ENCODE data around the gene DHX35.
A peak's percentile ranks its signal among the peaks of the same experiment; 100 is the strongest.
"Not testable (repeated sequence)": the region's sequence is repeated elsewhere in the genome, so short reads cannot be mapped to it uniquely, and the experiment has no call there.

Gene DHX35

DNA sequence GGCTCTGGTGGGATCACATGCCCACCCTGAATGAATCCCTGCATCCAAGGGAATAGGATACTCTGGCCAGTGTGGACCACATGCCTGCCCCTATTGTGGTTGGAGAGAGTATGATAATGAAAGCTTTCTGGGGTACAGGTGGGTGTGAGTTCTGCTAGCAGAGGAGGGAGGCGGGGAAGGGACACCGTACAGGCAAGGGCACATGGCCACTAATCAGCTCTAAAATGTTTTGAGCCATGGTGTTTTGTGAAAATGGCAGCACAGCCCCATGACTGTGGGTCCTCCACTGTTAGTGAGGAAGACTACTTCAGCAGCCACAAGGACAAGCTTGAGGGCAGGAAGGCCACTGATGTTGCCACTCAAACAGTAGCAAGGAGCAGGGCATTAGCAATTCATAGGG, 11.9 kb upstream of the DHX35 start:
- TF ChIP-seq JUND (IDR thresholded peaks at IDR 0.05; ENCODE audit: low read depth) = no peak
- DNase-seq (ENCODE audit: low read depth in 1 of 2, low spot score in 1 of 2) = no peak
- in situ Hi-C loops (cut with HindIII; ENCODE audit: low pct_unique_long_range_greater_than_20kb, low sequenced_read_pairs) = no loop called here

DNA sequence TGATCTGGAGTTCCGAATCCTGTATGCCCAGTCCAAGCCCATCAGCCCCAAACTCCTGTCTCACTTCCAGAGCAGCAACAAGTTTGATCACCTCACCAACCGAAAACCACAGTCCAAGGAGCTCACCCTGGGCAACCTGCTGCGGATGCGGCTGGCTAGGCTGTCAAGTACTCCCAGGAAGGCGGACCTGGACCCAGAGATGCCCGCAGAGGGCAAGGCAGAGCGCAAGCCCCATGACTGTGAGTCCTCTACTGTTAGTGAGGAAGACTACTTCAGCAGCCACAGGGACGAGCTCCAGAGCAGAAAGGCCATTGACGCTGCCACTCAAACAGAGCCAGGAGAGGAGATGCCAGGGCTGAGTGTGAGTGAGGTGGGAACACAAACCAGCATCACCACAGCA, 10.5 kb upstream of the DHX35 start:
- in situ Hi-C loops (cut with HindIII; ENCODE audit: low pct_unique_long_range_greater_than_20kb, low sequenced_read_pairs) = no loop called here
- no peak for DNase-seq (ENCODE audit: low read depth in 1 of 2, low spot score in 1 of 2)
- TF ChIP-seq JUND (IDR thresholded peaks at IDR 0.05; ENCODE audit: low read depth) = no peak

GRCh38 chr20:38952153-38952552, 10.0 kb upstream of the DHX35 start:
- TF ChIP-seq JUND (IDR thresholded peaks at IDR 0.05; ENCODE audit: low read depth) = no peak
- no peak for DNase-seq (ENCODE audit: low read depth in 1 of 2, low spot score in 1 of 2)
- in situ Hi-C loops (cut with HindIII; ENCODE audit: low pct_unique_long_range_greater_than_20kb, low sequenced_read_pairs) = no loop called here

DNA sequence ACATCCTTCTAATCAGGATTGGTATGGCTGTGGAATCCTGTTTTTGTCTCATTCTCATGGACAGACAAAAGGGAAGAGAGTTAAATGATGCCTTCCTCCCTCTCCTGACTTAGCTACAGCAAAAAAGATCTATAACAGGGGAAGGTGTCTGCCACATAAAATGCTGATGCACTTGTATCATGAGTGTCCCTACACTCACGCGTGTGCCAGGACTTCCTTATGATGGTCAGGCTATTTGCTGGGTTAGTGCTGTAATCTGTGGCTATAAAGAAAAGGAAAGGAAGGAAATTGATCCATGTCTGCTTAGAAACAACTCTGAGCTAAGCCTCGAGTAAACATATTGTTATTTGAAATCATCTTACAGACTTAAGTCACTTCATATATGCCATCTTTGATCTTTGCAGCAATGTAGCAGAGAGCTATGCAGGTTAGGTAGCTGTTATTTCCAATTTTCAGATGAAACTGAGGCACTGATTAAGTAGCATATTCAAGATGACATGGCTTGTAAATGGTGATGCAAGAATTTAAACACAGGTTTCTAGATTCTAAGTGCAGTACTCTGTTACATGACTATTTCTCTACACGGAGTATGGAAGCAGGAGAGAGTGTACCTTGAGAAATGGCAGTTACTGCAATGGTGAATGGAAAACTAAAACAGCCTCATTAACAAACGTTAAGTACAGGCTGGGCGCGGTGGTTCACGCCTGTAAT, 8.4 kb upstream of the DHX35 start:
- no peak for DNase-seq (ENCODE audit: low read depth in 1 of 2, low spot score in 1 of 2)
- in situ Hi-C loops (cut with HindIII; ENCODE audit: low pct_unique_long_range_greater_than_20kb, low sequenced_read_pairs) = no loop called here
- no peak for TF ChIP-seq JUND (IDR thresholded peaks at IDR 0.05; ENCODE audit: low read depth)

DNA sequence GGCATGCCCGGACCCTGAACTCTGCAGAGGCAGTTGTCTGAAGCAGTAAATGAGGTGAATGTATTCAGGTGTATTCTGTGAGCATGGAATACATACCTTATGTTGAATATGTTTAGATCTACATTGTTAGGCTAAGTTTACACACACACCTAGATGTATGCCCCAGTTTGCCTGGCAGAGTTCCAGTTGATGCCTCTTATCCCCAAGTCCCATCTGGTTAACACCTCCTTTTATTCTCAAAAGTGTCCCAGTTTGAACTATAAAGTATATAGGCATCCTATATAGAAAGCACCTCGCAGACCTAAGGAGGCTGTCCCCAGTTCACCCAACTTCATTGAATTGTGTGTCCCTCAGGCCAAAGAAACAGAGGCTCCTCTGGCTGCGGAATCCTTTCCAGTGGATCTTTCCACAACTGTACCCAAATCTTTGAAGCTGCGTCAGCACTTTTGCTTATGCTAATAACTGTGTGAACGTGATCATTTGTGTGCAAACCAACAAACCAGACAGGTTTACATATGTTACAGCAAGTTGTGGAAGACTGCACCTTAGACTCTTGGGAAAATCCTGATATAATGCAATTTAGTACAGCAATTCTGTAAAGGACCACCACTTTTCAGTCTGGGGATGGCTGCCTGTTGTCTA, 4.8 kb upstream of the DHX35 start:
- DNase-seq (ENCODE audit: low read depth in 1 of 2, low spot score in 1 of 2) = no peak
- no peak for TF ChIP-seq JUND (IDR thresholded peaks at IDR 0.05; ENCODE audit: low read depth)
- in situ Hi-C loops (cut with HindIII; ENCODE audit: low pct_unique_long_range_greater_than_20kb, low sequenced_read_pairs) = no loop called here

DNA sequence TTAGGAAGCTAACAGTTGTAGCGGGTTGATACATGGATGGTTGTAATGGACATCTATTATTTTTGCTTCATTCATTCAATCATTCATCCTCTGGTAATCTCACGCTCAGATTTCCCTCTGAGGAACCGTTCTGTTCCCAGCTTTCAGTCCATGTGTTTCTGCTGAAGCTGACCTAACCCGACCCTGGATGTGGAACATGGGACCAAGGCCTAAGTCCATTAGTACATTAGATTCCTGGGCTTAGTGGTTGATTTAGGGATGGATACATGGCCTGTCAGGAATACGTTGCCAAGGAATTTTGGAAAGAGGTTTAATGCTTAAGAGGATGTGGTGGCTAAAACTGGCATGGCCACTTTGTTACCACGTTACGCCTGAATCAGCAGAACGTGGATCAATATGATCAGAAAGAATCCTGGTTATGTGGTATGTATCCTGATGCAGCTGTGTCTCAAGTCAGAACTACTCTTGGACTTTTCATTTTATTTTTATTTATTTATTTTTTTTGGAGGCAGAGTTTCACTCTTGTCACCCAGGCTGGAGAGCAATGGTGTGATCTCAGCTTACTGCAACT, 4.1 kb upstream of the DHX35 start:
- DNase-seq (ENCODE audit: low read depth in 1 of 2, low spot score in 1 of 2) = no peak
- TF ChIP-seq JUND (IDR thresholded peaks at IDR 0.05; ENCODE audit: low read depth) = no peak
- in situ Hi-C loops (cut with HindIII; ENCODE audit: low pct_unique_long_range_greater_than_20kb, low sequenced_read_pairs) = no loop called here

- in situ Hi-C loops (cut with HindIII; ENCODE audit: low pct_unique_long_range_greater_than_20kb, low sequenced_read_pairs) = not testable (repeated sequence)
- DNase-seq (ENCODE audit: low read depth in 1 of 2, low spot score in 1 of 2) = peak in 1 of 2 experiments; percentile 66
These were observed 1.9 kb upstream of the DHX35 start for GRCh38 chr20:38960187-38960687.

GRCh38 chr20:38961530-38962043, 557 bp upstream of the DHX35 start:
- in situ Hi-C loops (cut with HindIII; ENCODE audit: low pct_unique_long_range_greater_than_20kb, low sequenced_read_pairs) = no loop called here
- no peak for DNase-seq (ENCODE audit: low read depth in 1 of 2, low spot score in 1 of 2)
- no peak for TF ChIP-seq JUND (IDR thresholded peaks at IDR 0.05; ENCODE audit: low read depth)

- no peak for DNase-seq (ENCODE audit: low read depth in 1 of 2, low spot score in 1 of 2)
- TF ChIP-seq JUND (IDR thresholded peaks at IDR 0.05; ENCODE audit: low read depth) = no peak
- in situ Hi-C loops (cut with HindIII; ENCODE audit: low pct_unique_long_range_greater_than_20kb, low sequenced_read_pairs) = no loop called here
These were observed 821 bp downstream of the DHX35 start for GRCh38 chr20:38962928-38963401.

DNA sequence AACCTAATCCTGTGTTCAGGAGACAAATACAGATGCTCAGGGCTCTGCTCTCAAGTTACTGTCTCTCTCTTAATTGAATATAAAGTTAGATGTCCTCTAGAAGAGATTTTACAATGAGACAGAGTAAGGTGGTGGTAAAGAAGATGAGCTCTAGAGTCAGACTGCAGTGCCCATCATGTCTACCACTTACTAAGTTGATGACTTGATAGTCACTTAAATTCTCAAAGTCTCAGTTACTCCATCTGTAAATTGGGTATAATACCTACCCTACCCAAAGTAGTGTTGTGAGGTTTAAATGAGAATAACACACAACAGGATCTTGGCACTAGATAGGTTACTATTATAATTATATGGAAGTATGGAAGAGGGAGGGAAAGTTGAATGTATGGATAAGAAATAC, 1.6 kb downstream of the DHX35 start:
- DNase-seq (ENCODE audit: low read depth in 1 of 2, low spot score in 1 of 2) = no peak
- in situ Hi-C loops (cut with HindIII; ENCODE audit: low pct_unique_long_range_greater_than_20kb, low sequenced_read_pairs) = no loop called here
- TF ChIP-seq JUND (IDR thresholded peaks at IDR 0.05; ENCODE audit: low read depth) = no peak

GRCh38 chr20:38965264-38965663, 3.1 kb downstream of the DHX35 start:
- no peak for TF ChIP-seq JUND (IDR thresholded peaks at IDR 0.05; ENCODE audit: low read depth)
- in situ Hi-C loops (cut with HindIII; ENCODE audit: low pct_unique_long_range_greater_than_20kb, low sequenced_read_pairs) = no loop called here
- no peak for DNase-seq (ENCODE audit: low read depth in 1 of 2, low spot score in 1 of 2)

DNA sequence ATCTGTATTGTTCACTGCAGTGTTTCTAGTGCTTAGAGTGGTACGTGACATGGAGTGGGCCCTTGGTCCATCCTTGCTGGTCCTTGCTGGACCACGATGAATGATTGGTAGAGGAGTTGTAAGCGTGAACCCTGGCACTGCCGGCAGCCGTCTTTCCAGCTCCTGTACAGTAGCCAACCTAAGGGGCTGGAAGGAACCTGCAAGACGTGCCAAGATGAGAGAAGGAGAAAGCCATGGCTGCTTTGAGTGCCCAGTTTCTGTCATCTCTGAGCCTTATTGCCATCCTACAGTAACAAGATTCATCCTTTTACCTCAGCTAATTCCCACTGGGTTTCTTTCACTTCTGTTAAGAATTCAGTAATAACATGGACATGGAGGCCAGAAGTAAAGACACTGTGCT, 5.9 kb downstream of the DHX35 start:
- TF ChIP-seq JUND (IDR thresholded peaks at IDR 0.05; ENCODE audit: low read depth) = no peak
- in situ Hi-C loops (cut with HindIII; ENCODE audit: low pct_unique_long_range_greater_than_20kb, low sequenced_read_pairs) = no loop called here
- no peak for DNase-seq (ENCODE audit: low read depth in 1 of 2, low spot score in 1 of 2)

DNA sequence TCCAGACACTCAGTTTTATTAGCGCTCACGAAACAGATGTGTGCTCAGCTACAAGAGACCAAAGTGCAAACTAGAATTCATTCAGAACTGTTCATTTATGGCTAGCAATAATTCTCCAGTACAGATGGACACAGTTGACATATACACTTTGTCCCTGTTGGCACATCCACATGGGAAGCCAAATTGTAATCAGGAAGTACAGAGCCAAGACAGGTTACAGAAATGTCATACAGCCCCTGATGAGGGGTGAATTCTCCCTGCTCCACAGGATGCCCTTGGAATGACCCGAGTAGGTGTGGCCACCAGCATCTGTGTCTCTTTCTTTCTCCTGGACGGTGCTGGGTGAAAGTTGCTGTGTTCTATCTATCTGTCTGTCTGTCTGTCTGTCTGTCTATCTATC, 7.6 kb downstream of the DHX35 start:
- no peak for TF ChIP-seq JUND (IDR thresholded peaks at IDR 0.05; ENCODE audit: low read depth)
- in situ Hi-C loops (cut with HindIII; ENCODE audit: low pct_unique_long_range_greater_than_20kb, low sequenced_read_pairs) = no loop called here
- DNase-seq (ENCODE audit: low read depth in 1 of 2, low spot score in 1 of 2) = no peak

All from T47D (cell line).